B cell (primary cell): ENCODE results near the gene GNA12. TPM values are rescaled to one million over a fixed set of nuclear protein-coding genes. Genes with fewer than 3 reads are reported as not detected.
A peak's percentile ranks its signal among the peaks of the same experiment; 100 is the strongest.

Experiments used
- ATAC-seq: fragments of 200-7000 bp; cut with Tn5 transposase; one replicate; pipeline ENCODE4 v1.10.0; 2021; ENCODE audit warnings: low read depth, mild to moderate bottlenecking, moderate number of reproducible peaks, moderate library complexity
- CTCF ChIA-PET: fragments of 350-600 bp; sonication (Branson Sonifier 250); formaldehyde crosslinking; loops from one replicate; lab custom pipeline; 2021; ENCODE audit warnings: antibody characterized with exemption, inconsistent platforms; lab: Charles Lee
- POLR2A ChIA-PET: fragments of 350-600 bp; sonication (Branson Sonifier 250); formaldehyde crosslinking; loops from one replicate; lab custom pipeline; 2021; ENCODE audit warnings: antibody characterized with exemption; lab: Charles Lee
- DNase-seq: peaks from one replicate; pipeline ENCODE4 v3.0.0; 2013
- H2AFZ ChIP-seq: 2 replicates; pipeline ENCODE4 v1.6.1; 2012; ENCODE audit warnings: mild to moderate bottlenecking, low read depth, low read length; ENCODE audit not compliant: insufficient read depth, poor library complexity, severe bottlenecking
- H3K27ac ChIP-seq, 2 donors: 1 replicate in 1 of 2; 2 replicates in 1 of 2; pipeline ENCODE4 v1.5.1; 2012 to 2013; ENCODE audit warnings: low read length in 2 of 2, mild to moderate bottlenecking in 2 of 2, moderate library complexity in 1 of 2
- H3K27me3 ChIP-seq, 4 experiments: fragments of 200-600 bp in 1 of 4; sonication (generic) in 1 of 4; replicated peaks in 1 of 4; 1 replicate in 2 of 4; 2 replicates in 2 of 4; pipeline versions ENCODE4 v1.6.1 to v1.7.0; 2013 to 2016; ENCODE audit warnings: low read length in 3 of 4, mild to moderate bottlenecking in 2 of 4, mixed read lengths in 1 of 4, moderate library complexity in 1 of 4; ENCODE audit not compliant: insufficient read depth in 4 of 4, control insufficient read depth in 3 of 4; ENCODE audit errors: control extremely low read depth in 1 of 4
- H3K36me3 ChIP-seq, 2 experiments: replicated peaks in 1 of 2; 1 replicate in 1 of 2; 2 replicates in 1 of 2; pipeline versions ENCODE4 v1.6.1 to v1.7.1; 2013; ENCODE audit warnings: low read length in 1 of 2; ENCODE audit not compliant: insufficient read depth in 2 of 2, control insufficient read depth in 1 of 2; ENCODE audit errors: control extremely low read depth in 1 of 2, extremely low read depth in 1 of 2
- H3K4me1 ChIP-seq, 2 donors: fragments of 200-600 bp in 1 of 2; sonication (generic) in 1 of 2; 1 replicate in 1 of 2; 2 replicates in 1 of 2; pipeline versions ENCODE4 v1.5.1 to v1.6.1; 2013 to 2017; ENCODE audit warnings: low read length in 2 of 2; ENCODE audit not compliant: control insufficient read depth in 2 of 2, insufficient read depth in 2 of 2
- H3K4me2 ChIP-seq: replicated peaks from 2 replicates; pipeline ENCODE3; 2012; ENCODE audit warnings: mild to moderate bottlenecking, low read depth, low read length; ENCODE audit not compliant: poor library complexity, severe bottlenecking
- H3K4me3 ChIP-seq, 5 experiments: fragments of 200-600 bp in 1 of 5; sonication (generic) in 1 of 5; 1 replicate in 3 of 5; 2 replicates in 2 of 5; pipeline versions ENCODE4 v1.5.1 to v1.7.0; 2011 to 2016; ENCODE audit warnings: low read length in 4 of 5, mild to moderate bottlenecking in 4 of 5, low read depth in 2 of 5, control low read depth in 1 of 5, moderate library complexity in 1 of 5; ENCODE audit not compliant: insufficient read depth in 1 of 5; ENCODE audit errors: control extremely low read depth in 1 of 5, extremely low read depth in 1 of 5
- H3K79me2 ChIP-seq: fragments of 200-600 bp; sonication (generic); one replicate; pipeline ENCODE4 v1.6.0; 2016; ENCODE audit warnings: low read length; ENCODE audit not compliant: control insufficient read depth, insufficient read depth
- H3K9ac ChIP-seq: fragments of 200-600 bp; sonication (generic); 2 replicates; pipeline ENCODE4 v1.6.1; 2017; ENCODE audit warnings: mild to moderate bottlenecking, low read length, moderate library complexity
- H3K9me3 ChIP-seq, 3 donors: one replicate each; pipeline versions ENCODE4 v1.6.1 to v1.7.1; 2013; ENCODE audit warnings: low read length in 2 of 3; ENCODE audit not compliant: control insufficient read depth in 2 of 3, insufficient read depth in 1 of 3; ENCODE audit errors: control extremely low read depth in 1 of 3
- H4K20me1 ChIP-seq: 2 replicates; pipeline ENCODE4 v1.6.0; 2012; ENCODE audit warnings: mild to moderate bottlenecking, low read length; ENCODE audit not compliant: insufficient read depth, control insufficient read depth, poor library complexity, severe bottlenecking
- H3K27ac Mint-ChIP-seq: one replicate; pipeline ENCODE4 v1.8.0; 2021; ENCODE audit warnings: mixed read lengths
- H3K27me3 Mint-ChIP-seq: one replicate; pipeline ENCODE4 v1.8.0; 2021; ENCODE audit warnings: mixed read lengths
- H3K4me1 Mint-ChIP-seq: one replicate; pipeline ENCODE4 v1.8.0; 2021; ENCODE audit warnings: mixed read lengths
- H3K4me3 Mint-ChIP-seq: one replicate; pipeline ENCODE4 v1.8.0; 2021; ENCODE audit warnings: mixed read lengths
- H3K9me3 Mint-ChIP-seq: one replicate; pipeline ENCODE4 v1.8.0; 2022; ENCODE audit warnings: mixed read lengths; ENCODE audit not compliant: insufficient read depth
- CTCF ChIP-seq: fragments of 200-600 bp; IDR thresholded peaks from one replicate; pipeline ENCODE4 v1.8.0; 2022; ENCODE audit warnings: antibody characterized with exemption, mild to moderate bottlenecking
- EZH2 ChIP-seq: IDR thresholded peaks from 2 replicates; pipeline ENCODE4 v1.6.1; 2012; ENCODE audit warnings: borderline replicate concordance, low read depth, mild to moderate bottlenecking, moderate library complexity, low read length; ENCODE audit not compliant: insufficient read depth, poor library complexity, severe bottlenecking
- WGBS: methylation state at CpG from one replicate; pipeline ENCODE4 v1.1.5; 2013; ENCODE audit warnings: missing lambda C conversion rate; ENCODE audit not compliant: insufficient coverage; 5-methylcytosine and 5-hydroxymethylcytosine counted together
- intact Hi-C: fragments of 100-400 bp; cut with micrococcal nuclease; formaldehyde crosslinking; loops from one replicate; pipeline ENCODE4 v1.10.0; 2022
- polyA plus RNA-seq: library from polyadenylated mRNA; depleted of rRNA; stranded (reverse); fragments of >200 nt; gene quantifications from 2 replicates; pipeline ENCODE4 v1.2.3, GENCODE V29; 2012
- total RNA-seq, 2 donors: library from RNA; stranded (reverse); fragments of 120-200 nt in 1 of 2; gene quantifications; 1 replicate in 1 of 2; 2 replicates in 1 of 2; pipeline versions ENCODE4 v1.2.3 to v1.2.4, GENCODE V29; 2013 to 2022

The GNA12 gene
- total and polyA plus RNA-seq, 2 donors (not counting 1 experiment from before 2014, with no cell fraction given), result 34.6 to 110 TPM

- ATAC-seq (peak; percentile 5), DNase-seq (no peak)
- Histone ChIP-seq H3K9me3 (no peaks in the 10 kb centered on the region), H3K27me3 (no peaks in the 10 kb centered on the region), H4K20me1 (peaks cover 31% of the 10 kb centered on the region), H3K9ac (no peak overlapping the region), H3K79me2 (peaks cover 43% of the 10 kb centered on the region), H2AFZ (no peak overlapping the region), H3K4me3 (no peak overlapping the region), H3K4me2 (no peak overlapping the region), H3K27ac (peak overlapping the region in 1 of 2 donors; percentile 11), H3K36me3 (peaks cover 0 to 29% of the 10 kb centered on the region in 2 experiments), H3K4me1 (peaks cover 7 to 10% of the 10 kb centered on the region in 2 donors)
- 67% methylated on average over 4 of the region's 11 CpGs for WGBS
- ChIA-PET CTCF (interaction anchor here (0.7 to 3.6 kb wide), 4 partner anchors 10 to 47 kb away, joined by 3 to 18 read pairs (median 4); no protein-coding TSS in a partner anchor), POLR2A (interaction anchor here (1.2 kb wide), 1 partner anchor 15 kb away, joined by 4 read pairs; no protein-coding TSS in a partner anchor)
- Mint-ChIP-seq H3K4me3 (peak overlapping the region; percentile 63), H3K4me1 (peaks cover 39% of the 10 kb centered on the region), H3K9me3 (no peaks in the 10 kb centered on the region), H3K27me3 (no peaks in the 10 kb centered on the region), H3K27ac (peak overlapping the region; percentile 89)
- intact Hi-C loops, result no loop called here
- no peak for TF ChIP-seq CTCF
These were observed 86.7 kb downstream of the GNA12 start for GRCh38 chr7:2757361-2757903.

GRCh38 chr7:2755531-2755930 lies 88.6 kb downstream of the GNA12 start:
- H3K4me3 Mint-ChIP-seq, result no peak overlapping the region
- CTCF ChIA-PET, result no interaction called here
- H3K9me3 Mint-ChIP-seq, result no peaks in the 10 kb centered on the region
- POLR2A ChIA-PET, result no interaction called here
- H3K36me3 ChIP-seq, result peaks cover 0 to 17% of the 10 kb centered on the region in 2 experiments
- H4K20me1 ChIP-seq, result peaks cover 34% of the 10 kb centered on the region
- no peak overlapping the region for H3K4me3 ChIP-seq
- intact Hi-C loops, result no loop called here
- no peaks in the 10 kb centered on the region for H3K27me3 ChIP-seq
- H2AFZ ChIP-seq, result no peak overlapping the region
- no peak overlapping the region for H3K9ac ChIP-seq
- ATAC-seq, result no peak
- H3K4me1 ChIP-seq, result peaks cover 7 to 10% of the 10 kb centered on the region in 2 donors
- no peak overlapping the region for H3K27ac ChIP-seq
- H3K79me2 ChIP-seq, result peaks cover 39% of the 10 kb centered on the region
- H3K27ac Mint-ChIP-seq, result no peak overlapping the region
- H3K27me3 Mint-ChIP-seq, result no peaks in the 10 kb centered on the region
- peaks cover 53% of the 10 kb centered on the region for H3K4me1 Mint-ChIP-seq
- DNase-seq, result no peak
- no peak overlapping the region for H3K4me2 ChIP-seq
- H3K9me3 ChIP-seq, result no peaks in the 10 kb centered on the region
- TF ChIP-seq EZH2 (no peak), CTCF (no peak)
